ENCODE data around the gene NOS1. TPM values are rescaled to one million over a fixed set of nuclear protein-coding genes. Genes with fewer than 3 reads are reported as not detected.

NOS1 gene
- total and polyA plus RNA-seq, 2 experiments from 2014 or later: 0.63 to 3.0 TPM

- TF ChIP-seq REST (IDR thresholded peaks at IDR 0.05; ENCODE audit: unreplicated experiment) (no peak), NANOG (IDR thresholded peaks at IDR 0.05; ENCODE audit: borderline replicate concordance) (no peak)
Measured at GRCh38 chr12:117234441-117234840, 127.0 kb downstream of the NOS1 start (continued).

- Mint-ChIP-seq H3K27me3 (ENCODE audit: insufficient read depth, low read depth, poor library complexity) (peaks cover 5% of the 10 kb centered on the region), H3K9me3 (no peaks in the 10 kb centered on the region), H3K4me1 (peaks cover 26% of the 10 kb centered on the region), H3K4me3 (no peak overlapping the region), H3K36me3 (ENCODE audit: low read depth) (no peaks in the 10 kb centered on the region; the same call in 2 of the 3 replicates), H3K27ac (no peak overlapping the region)
- Histone ChIP-seq H3K4me3 (no peak overlapping the region), H3K4me2 (no peak overlapping the region), H3K36me3 (ENCODE audit: insufficient read depth) (no peaks in the 10 kb centered on the region), H3K27me3 (ENCODE audit: insufficient read depth) (no peaks in the 10 kb centered on the region), H3K4me1 (ENCODE audit: insufficient read depth) (peaks cover 11% of the 10 kb centered on the region), H3F3A (replicated peaks; ENCODE audit: low read depth) (no peaks in the 10 kb centered on the region), H3K9me2 (ENCODE audit: insufficient read depth) (no peaks in the 10 kb centered on the region; the same call in 1 of the 2 replicates), H4K20me1 (replicated peaks; ENCODE audit: insufficient read depth) (no peaks in the 10 kb centered on the region), H2AFZ (no peak overlapping the region), H3K79me2 (replicated peaks; ENCODE audit: insufficient read depth) (no peaks in the 10 kb centered on the region), H3K27ac (ENCODE audit: low read depth) (no peak overlapping the region)
- ATAC-seq (no peak), DNase-seq (ENCODE audit: low spot score) (peak; percentile 49)
- TF ChIP-seq, protein P1, sequence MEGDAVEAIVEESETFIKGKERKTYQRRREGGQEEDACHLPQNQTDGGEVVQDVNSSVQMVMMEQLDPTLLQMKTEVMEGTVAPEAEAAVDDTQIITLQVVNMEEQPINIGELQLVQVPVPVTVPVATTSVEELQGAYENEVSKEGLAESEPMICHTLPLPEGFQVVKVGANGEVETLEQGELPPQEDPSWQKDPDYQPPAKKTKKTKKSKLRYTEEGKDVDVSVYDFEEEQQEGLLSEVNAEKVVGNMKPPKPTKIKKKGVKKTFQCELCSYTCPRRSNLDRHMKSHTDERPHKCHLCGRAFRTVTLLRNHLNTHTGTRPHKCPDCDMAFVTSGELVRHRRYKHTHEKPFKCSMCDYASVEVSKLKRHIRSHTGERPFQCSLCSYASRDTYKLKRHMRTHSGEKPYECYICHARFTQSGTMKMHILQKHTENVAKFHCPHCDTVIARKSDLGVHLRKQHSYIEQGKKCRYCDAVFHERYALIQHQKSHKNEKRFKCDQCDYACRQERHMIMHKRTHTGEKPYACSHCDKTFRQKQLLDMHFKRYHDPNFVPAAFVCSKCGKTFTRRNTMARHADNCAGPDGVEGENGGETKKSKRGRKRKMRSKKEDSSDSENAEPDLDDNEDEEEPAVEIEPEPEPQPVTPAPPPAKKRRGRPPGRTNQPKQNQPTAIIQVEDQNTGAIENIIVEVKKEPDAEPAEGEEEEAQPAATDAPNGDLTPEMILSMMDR (conservative IDR thresholded peaks at IDR 0.05; ENCODE audit: low read depth in 2 of 2): peak; percentile 66 to 75
- TF ChIP-seq POLR2AphosphoS5 (IDR thresholded peaks at IDR 0.05; ENCODE audit: low read depth): no peak
Measured at GRCh38 chr12:117231750-117232149, 129.7 kb downstream of the NOS1 start.

- 0 out of 3 replicates have a peak, but pooled peaks cover 10% of the 10 kb centered on the region for H3K4me1 Mint-ChIP-seq
- no peak overlapping the region for H2AFZ ChIP-seq
- H3K79me2 ChIP-seq (replicated peaks; ENCODE audit: insufficient read depth): no peaks in the 10 kb centered on the region
- H3K36me3 Mint-ChIP-seq (ENCODE audit: low read depth): no peaks in the 10 kb centered on the region; the same call in 2 of the 3 replicates
- ATAC-seq (no peak), DNase-seq (ENCODE audit: low spot score) (no peak)
- no peak overlapping the region for H3K27ac ChIP-seq (ENCODE audit: low read depth)
- H3K9me2 ChIP-seq (ENCODE audit: insufficient read depth): no peaks in the 10 kb centered on the region
- no peaks in the 10 kb centered on the region for H3K9me3 Mint-ChIP-seq
- peaks cover 5% of the 10 kb centered on the region for H3K27me3 Mint-ChIP-seq (ENCODE audit: insufficient read depth, low read depth, poor library complexity)
- H3F3A ChIP-seq (replicated peaks; ENCODE audit: low read depth): no peaks in the 10 kb centered on the region
- H3K4me3 Mint-ChIP-seq: no peak overlapping the region
- no peak overlapping the region for H3K4me3 ChIP-seq
- no peaks in the 10 kb centered on the region for H4K20me1 ChIP-seq (replicated peaks; ENCODE audit: insufficient read depth)
- H3K4me1 ChIP-seq (ENCODE audit: insufficient read depth): no peaks in the 10 kb centered on the region
- no peaks in the 10 kb centered on the region for H3K27me3 ChIP-seq (ENCODE audit: insufficient read depth)
- H3K4me2 ChIP-seq: no peak overlapping the region
- H3K36me3 ChIP-seq (ENCODE audit: insufficient read depth): no peaks in the 10 kb centered on the region
- H3K27ac Mint-ChIP-seq: no peak overlapping the region
- TF ChIP-seq ZNF331 (CRISPR knock-in tag; IDR thresholded peaks at IDR 0.05; ENCODE audit: low read depth) (no peak), POLR2AphosphoS5 (IDR thresholded peaks at IDR 0.05; ENCODE audit: low read depth) (no peak), EZH2 (IDR thresholded peaks at IDR 0.05; ENCODE audit: low read depth, unreplicated experiment) (no peak), EZH2phosphoT487 (IDR thresholded peaks at IDR 0.05; ENCODE audit: unreplicated experiment) (no peak), REST (IDR thresholded peaks at IDR 0.05; ENCODE audit: unreplicated experiment) (no peak), NANOG (IDR thresholded peaks at IDR 0.05; ENCODE audit: borderline replicate concordance) (no peak)
- TF ChIP-seq, protein P1 (conservative IDR thresholded peaks at IDR 0.05; ENCODE audit: low read depth in 2 of 2): no peak
Measured at GRCh38 chr12:117228239-117228638, 133.2 kb downstream of the NOS1 start.
